IPS DF 6.9 (cell line): ENCODE results near the gene PPP4R4.
A peak's percentile ranks its signal among the peaks of the same experiment; 100 is the strongest.

Experiments
- DNase-seq: peaks from one replicate; pipeline ENCODE4 v3.0.0-alpha.2; 2013; ENCODE audit warnings: low read depth, low spot score
- H3K27ac ChIP-seq: one replicate; pipeline ENCODE4 v1.5.1; 2013; ENCODE audit warnings: low read length, control low read depth
- H3K27me3 ChIP-seq: 2 replicates; pipeline ENCODE4 v1.6.1; 2013; ENCODE audit warnings: mild to moderate bottlenecking, low read length; ENCODE audit not compliant: control insufficient read depth, insufficient read depth
- H3K36me3 ChIP-seq: 2 replicates; pipeline ENCODE4 v1.6.1; 2013; ENCODE audit warnings: low read length; ENCODE audit not compliant: control insufficient read depth, insufficient read depth
- H3K4me1 ChIP-seq: 2 replicates; pipeline ENCODE4 v1.6.1; 2013; ENCODE audit warnings: low read length; ENCODE audit not compliant: control insufficient read depth, insufficient read depth
- H3K4me3 ChIP-seq: 2 replicates; pipeline ENCODE4 v1.5.1; 2013; ENCODE audit warnings: mild to moderate bottlenecking, low read length
- H3K9me3 ChIP-seq: 2 replicates; pipeline ENCODE4 v1.6.1; 2013; ENCODE audit warnings: low read length, inconsistent platforms; ENCODE audit not compliant: control insufficient read depth, insufficient read depth
- WGBS: extraction: QIAGEN DNeasy Blood & Tissue Kit; methylation state at CpG from one replicate; pipeline ENCODE4 v1.1.7; 2013; ENCODE audit warnings: mixed read lengths, missing lambda C conversion rate; ENCODE audit not compliant: insufficient read length, insufficient coverage; 5-methylcytosine and 5-hydroxymethylcytosine counted together

The PPP4R4 gene

GRCh38 chr14:94164685-94165431 lies 9.3 kb upstream of the PPP4R4 start:
- WGBS, result no CpG with 5 or more reads among the region's 26 CpGs

GRCh38 chr14:94165744-94166143 lies 8.4 kb upstream of the PPP4R4 start:
- Histone ChIP-seq H3K27ac (no peak overlapping the region), H3K9me3 (no peaks in the 10 kb centered on the region), H3K4me3 (no peak overlapping the region), H3K36me3 (no peaks in the 10 kb centered on the region), H3K27me3 (no peaks in the 10 kb centered on the region), H3K4me1 (peaks cover 5% of the 10 kb centered on the region; the same call in 1 of the 2 replicates)
- WGBS, result no CpG with 5 or more reads among the region's 3 CpGs
- DNase-seq, result no peak

More at GRCh38 chr14:94164685-94165431, 9.3 kb upstream of the PPP4R4 start:
- Histone ChIP-seq H3K36me3 (no peaks in the 10 kb centered on the region), H3K27ac (no peak overlapping the region), H3K4me3 (no peak overlapping the region), H3K9me3 (no peaks in the 10 kb centered on the region), H3K4me1 (peaks cover 5% of the 10 kb centered on the region; the same call in 1 of the 2 replicates), H3K27me3 (no peaks in the 10 kb centered on the region)
- no peak for DNase-seq

DNA sequence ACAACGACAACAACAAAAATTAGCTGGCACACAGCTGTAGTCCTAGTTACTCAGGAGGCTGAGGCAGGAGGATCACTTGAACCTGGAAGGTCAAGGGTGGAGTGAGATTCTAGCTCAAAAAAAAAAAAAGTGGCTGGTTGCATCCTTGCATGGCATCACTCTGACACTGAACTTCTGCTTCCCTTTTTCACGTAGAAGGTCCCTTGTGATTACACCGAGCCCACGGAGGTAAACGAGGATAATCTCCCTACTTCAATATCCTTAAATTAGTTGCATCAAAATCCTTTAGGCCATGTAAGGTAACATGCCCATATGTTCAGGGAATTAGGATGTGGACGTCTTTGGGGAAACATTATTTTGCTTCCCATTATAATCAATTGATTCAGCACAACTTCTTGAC lies 4.0 kb upstream of the PPP4R4 start:
- H3K9me3 ChIP-seq, result no peaks in the 10 kb centered on the region
- WGBS, result no CpG with 5 or more reads among the region's 6 CpGs
- H3K27me3 ChIP-seq, result no peaks in the 10 kb centered on the region
- no peak overlapping the region for H3K27ac ChIP-seq
- H3K4me3 ChIP-seq, result no peak overlapping the region
- no peaks in the 10 kb centered on the region for H3K36me3 ChIP-seq
- DNase-seq, result no peak
- no peaks in the 10 kb centered on the region for H3K4me1 ChIP-seq

DNA sequence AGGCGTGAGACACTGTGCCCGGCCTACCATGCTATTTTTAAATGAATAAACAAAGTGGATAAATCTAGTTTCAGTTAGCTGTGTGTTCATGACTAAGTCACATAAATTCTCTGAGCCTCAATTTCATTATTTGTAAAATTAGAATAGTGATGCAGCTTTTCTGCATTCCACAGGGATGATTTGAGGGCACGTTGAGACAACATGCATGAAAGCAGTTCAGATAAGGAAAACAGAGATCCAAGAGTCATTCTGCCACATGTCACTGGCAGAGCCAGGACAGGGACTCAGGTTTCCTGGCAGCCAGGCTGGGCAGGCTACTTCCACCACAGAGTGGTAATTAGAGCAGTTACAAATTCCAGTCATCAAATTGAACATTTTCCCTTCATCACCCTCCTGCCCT lies 2.9 kb upstream of the PPP4R4 start:
- Histone ChIP-seq H3K27ac (no peak overlapping the region), H3K9me3 (no peaks in the 10 kb centered on the region), H3K4me1 (no peaks in the 10 kb centered on the region), H3K27me3 (no peaks in the 10 kb centered on the region), H3K4me3 (no peak overlapping the region), H3K36me3 (no peaks in the 10 kb centered on the region)
- no CpG with 5 or more reads among the region's 3 CpGs for WGBS
- DNase-seq, result no peak

DNA sequence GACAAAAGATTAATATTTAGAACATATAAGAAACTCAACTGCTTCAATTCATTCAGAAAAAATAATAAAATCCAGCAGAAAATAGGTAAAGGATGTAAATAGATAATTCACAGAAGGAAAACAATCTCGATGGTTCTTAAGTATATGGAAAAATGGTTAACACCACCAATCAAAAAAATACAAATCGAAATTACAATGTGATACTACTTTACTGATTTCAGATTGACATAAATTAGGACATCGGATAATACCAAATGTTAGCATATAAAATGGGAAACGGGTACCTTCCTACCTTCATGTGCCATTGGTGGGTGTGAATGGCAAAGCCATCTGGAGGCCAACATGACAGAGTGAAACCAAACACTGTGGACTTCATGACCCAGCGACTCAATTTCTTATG lies 1.6 kb upstream of the PPP4R4 start:
- no peaks in the 10 kb centered on the region for H3K9me3 ChIP-seq
- H3K4me1 ChIP-seq, result no peaks in the 10 kb centered on the region
- H3K27ac ChIP-seq, result no peak overlapping the region
- H3K36me3 ChIP-seq, result no peaks in the 10 kb centered on the region
- no CpG with 5 or more reads among the region's 5 CpGs for WGBS
- H3K27me3 ChIP-seq, result no peaks in the 10 kb centered on the region
- no peak overlapping the region for H3K4me3 ChIP-seq
- no peak for DNase-seq

GRCh38 chr14:94173471-94173884 lies 644 bp upstream of the PPP4R4 start:
- H3K36me3 ChIP-seq, result no peaks in the 10 kb centered on the region
- no peak overlapping the region for H3K27ac ChIP-seq
- H3K27me3 ChIP-seq, result no peaks in the 10 kb centered on the region
- no peak for DNase-seq
- no peaks in the 10 kb centered on the region; the same call in 1 of the 2 replicates for H3K4me1 ChIP-seq
- H3K4me3 ChIP-seq, result peak overlapping the region; percentile 98
- H3K9me3 ChIP-seq, result no peaks in the 10 kb centered on the region
- no CpG with 5 or more reads among the region's 20 CpGs for WGBS

DNA sequence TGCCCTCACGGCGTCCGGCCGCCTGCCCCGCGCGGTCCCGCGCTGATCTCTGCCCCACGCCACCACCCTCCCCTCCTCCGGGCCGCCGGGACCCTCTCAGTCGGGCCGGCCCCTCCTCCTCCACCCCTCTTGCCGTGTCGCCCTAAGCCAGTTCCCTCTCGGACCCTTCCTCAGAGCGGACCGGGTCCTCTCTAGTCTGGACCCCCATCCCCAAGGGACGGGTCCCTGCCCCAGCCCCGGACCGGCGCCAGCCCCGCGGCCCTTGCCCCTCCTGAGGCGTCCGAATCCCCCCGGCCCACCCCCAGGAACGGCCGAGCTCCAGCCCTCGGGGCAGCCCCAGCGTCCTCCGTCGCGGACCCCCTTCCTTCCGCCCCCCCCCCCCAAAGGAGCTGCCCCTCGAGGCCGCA lies 485 bp downstream of the PPP4R4 start:
- H3K36me3 ChIP-seq, result no peaks in the 10 kb centered on the region
- peak overlapping the region; percentile 42 for H3K4me3 ChIP-seq
- H3K27ac ChIP-seq, result no peak overlapping the region
- H3K9me3 ChIP-seq, result no peaks in the 10 kb centered on the region
- H3K27me3 ChIP-seq, result no peaks in the 10 kb centered on the region
- no peaks in the 10 kb centered on the region; the same call in 1 of the 2 replicates for H3K4me1 ChIP-seq
- no CpG with 5 or more reads among the region's 39 CpGs for WGBS
- no peak for DNase-seq

DNA sequence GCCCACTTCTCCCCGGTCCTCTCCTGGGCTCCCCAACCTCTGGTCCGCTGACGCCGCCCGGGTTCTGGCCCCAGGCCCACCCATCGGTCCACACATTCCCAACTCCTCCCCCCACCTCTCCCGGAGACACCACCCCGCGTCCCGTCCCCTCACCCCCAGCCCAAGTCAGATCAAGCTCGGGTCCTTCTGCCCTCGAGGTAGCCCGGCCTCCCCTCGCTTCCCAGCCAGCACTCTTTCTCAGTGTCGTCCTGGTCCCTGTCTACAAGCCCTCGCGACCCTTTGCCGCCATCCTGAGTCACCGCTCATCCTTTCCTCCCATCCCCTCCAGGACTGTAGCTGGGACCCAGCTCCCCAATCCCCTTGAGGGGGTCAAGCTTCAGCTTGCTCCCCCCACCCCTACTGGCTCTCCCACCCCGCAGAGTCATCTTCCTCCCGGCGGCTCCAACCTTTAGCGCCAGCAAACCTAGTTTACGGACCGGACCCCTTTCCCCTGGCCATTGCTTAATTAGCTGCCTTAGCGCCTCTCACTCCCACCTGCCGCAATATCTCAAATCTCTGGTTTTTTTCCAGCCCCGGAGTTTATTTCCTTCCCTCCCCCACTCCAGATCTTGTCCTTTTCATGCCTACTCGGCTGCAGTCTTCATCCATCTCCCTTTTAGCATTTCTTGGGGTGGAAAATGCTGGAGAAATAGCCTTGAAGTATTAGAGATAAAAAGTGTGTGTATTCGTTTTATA lies 1.1 kb downstream of the PPP4R4 start:
- Histone ChIP-seq H3K9me3 (no peaks in the 10 kb centered on the region), H3K4me1 (no peaks in the 10 kb centered on the region; the same call in 1 of the 2 replicates), H3K4me3 (peak overlapping the region; percentile 42), H3K27me3 (no peaks in the 10 kb centered on the region), H3K27ac (no peak overlapping the region), H3K36me3 (no peaks in the 10 kb centered on the region)
- no CpG with 5 or more reads among the region's 30 CpGs for WGBS
- DNase-seq, result no peak

DNA sequence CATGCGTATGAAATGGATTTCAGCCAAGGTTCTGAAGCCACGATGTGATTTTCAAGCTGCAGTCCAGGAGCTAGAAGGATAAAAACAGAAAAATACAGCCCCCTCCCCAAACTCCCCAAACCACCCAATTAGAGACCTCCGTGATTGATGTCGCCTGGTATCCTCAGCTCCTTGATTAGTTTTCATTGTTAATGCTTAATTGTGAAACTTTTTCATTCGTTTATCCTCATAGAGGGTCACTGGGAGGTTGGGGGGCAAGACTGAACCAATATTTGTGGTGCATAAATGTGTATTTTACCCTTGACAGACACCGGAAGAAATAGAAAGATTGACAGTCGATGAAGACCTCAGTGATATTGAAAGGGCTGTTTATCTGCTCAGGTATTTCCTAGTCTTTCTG lies 1.6 kb downstream of the PPP4R4 start:
- no CpG with 5 or more reads among the region's 7 CpGs for WGBS
- Histone ChIP-seq H3K4me3 (peak overlapping the region; percentile 42; the same call in 1 of the 2 replicates), H3K27ac (no peak overlapping the region), H3K36me3 (no peaks in the 10 kb centered on the region), H3K4me1 (no peaks in the 10 kb centered on the region; the same call in 1 of the 2 replicates), H3K27me3 (no peaks in the 10 kb centered on the region), H3K9me3 (no peaks in the 10 kb centered on the region)
- DNase-seq, result no peak

DNA sequence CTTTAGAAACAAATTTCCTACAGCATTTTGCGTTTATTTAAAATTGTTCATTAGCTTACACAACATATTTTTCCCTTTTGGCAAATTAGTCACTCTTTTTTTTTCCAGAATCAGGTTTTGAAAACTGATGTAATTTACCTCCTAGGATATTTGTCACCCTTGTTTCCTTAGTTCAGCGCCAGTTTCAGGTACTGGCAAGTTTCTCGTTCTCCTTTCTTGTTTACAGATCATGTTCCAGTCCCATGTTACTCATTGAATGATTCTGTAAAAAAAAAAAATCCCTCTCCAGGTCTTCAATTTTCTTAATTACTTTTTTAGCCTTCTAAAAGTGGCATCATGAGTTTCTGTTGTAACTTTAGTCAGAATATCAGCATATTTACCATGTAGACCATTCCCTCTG lies 2.7 kb downstream of the PPP4R4 start:
- Histone ChIP-seq H3K27ac (no peak overlapping the region), H3K4me1 (no peaks in the 10 kb centered on the region; the same call in 1 of the 2 replicates), H3K9me3 (no peaks in the 10 kb centered on the region), H3K36me3 (no peaks in the 10 kb centered on the region), H3K27me3 (no peaks in the 10 kb centered on the region), H3K4me3 (no peak overlapping the region)
- no CpG with 5 or more reads among the region's 3 CpGs for WGBS
- no peak for DNase-seq
